ENCODE results near the gene WDR72.

Gene WDR72

GRCh38 chr15:53648934-53649333, 110.5 kb downstream of the WDR72 start:
- no peaks in the 10 kb centered on the region for H3K36me3 ChIP-seq (ENCODE audit: control insufficient read depth, insufficient read depth, low read length)
- peaks cover 4% of the 10 kb centered on the region; the same call in 1 of the 2 replicates for H3K4me1 ChIP-seq (ENCODE audit: control insufficient read depth, insufficient read depth, low read length)
- no peaks in the 10 kb centered on the region for H3K9me3 ChIP-seq (ENCODE audit: control insufficient read depth, insufficient read depth, low read length)
- no peak overlapping the region for H3K27ac ChIP-seq (ENCODE audit: low read depth, low read length)
- no peaks in the 10 kb centered on the region for H3K27me3 ChIP-seq (ENCODE audit: control insufficient read depth, insufficient read depth, low read length)
- H3K4me3 ChIP-seq (ENCODE audit: low read depth, low read length) = no peak overlapping the region
- no peak overlapping the region for H3K9ac ChIP-seq (ENCODE audit: low read depth, low read length)

GRCh38 chr15:53644660-53645059, 114.8 kb downstream of the WDR72 start:
- no peak overlapping the region for H3K27ac ChIP-seq (ENCODE audit: low read depth, low read length)
- H3K4me3 ChIP-seq (ENCODE audit: low read depth, low read length) = no peak overlapping the region
- H3K27me3 ChIP-seq (ENCODE audit: control insufficient read depth, insufficient read depth, low read length) = no peaks in the 10 kb centered on the region
- no peaks in the 10 kb centered on the region for H3K36me3 ChIP-seq (ENCODE audit: control insufficient read depth, insufficient read depth, low read length)
- H3K9ac ChIP-seq (ENCODE audit: low read depth, low read length) = no peak overlapping the region
- H3K9me3 ChIP-seq (ENCODE audit: control insufficient read depth, insufficient read depth, low read length) = no peaks in the 10 kb centered on the region
- peaks cover 4% of the 10 kb centered on the region; the same call in 1 of the 2 replicates for H3K4me1 ChIP-seq (ENCODE audit: control insufficient read depth, insufficient read depth, low read length)

- no peaks in the 10 kb centered on the region for H3K27me3 ChIP-seq (ENCODE audit: control insufficient read depth, insufficient read depth, low read length)
- no peak overlapping the region for H3K4me3 ChIP-seq (ENCODE audit: low read depth, low read length)
- H3K4me1 ChIP-seq (ENCODE audit: control insufficient read depth, insufficient read depth, low read length) = no peaks in the 10 kb centered on the region
- H3K27ac ChIP-seq (ENCODE audit: low read depth, low read length) = no peak overlapping the region
- H3K9ac ChIP-seq (ENCODE audit: low read depth, low read length) = no peak overlapping the region
- no peaks in the 10 kb centered on the region for H3K36me3 ChIP-seq (ENCODE audit: control insufficient read depth, insufficient read depth, low read length)
- H3K9me3 ChIP-seq (ENCODE audit: control insufficient read depth, insufficient read depth, low read length) = peaks cover 24% of the 10 kb centered on the region
Measured at GRCh38 chr15:53634517-53635106, 124.9 kb downstream of the WDR72 start.

GRCh38 chr15:53627279-53627678, 132.2 kb downstream of the WDR72 start:
- no peaks in the 10 kb centered on the region for H3K36me3 ChIP-seq (ENCODE audit: control insufficient read depth, insufficient read depth, low read length)
- H3K27ac ChIP-seq (ENCODE audit: low read depth, low read length) = no peak overlapping the region
- H3K27me3 ChIP-seq (ENCODE audit: control insufficient read depth, insufficient read depth, low read length) = no peaks in the 10 kb centered on the region
- H3K4me3 ChIP-seq (ENCODE audit: low read depth, low read length) = no peak overlapping the region
- H3K9me3 ChIP-seq (ENCODE audit: control insufficient read depth, insufficient read depth, low read length) = peaks cover 11% of the 10 kb centered on the region
- no peak overlapping the region for H3K9ac ChIP-seq (ENCODE audit: low read depth, low read length)
- peaks cover 26% of the 10 kb centered on the region for H3K4me1 ChIP-seq (ENCODE audit: control insufficient read depth, insufficient read depth, low read length)

- H3K27ac ChIP-seq (ENCODE audit: low read depth, low read length) = peak overlapping the region; percentile 87
- no peaks in the 10 kb centered on the region for H3K27me3 ChIP-seq (ENCODE audit: control insufficient read depth, insufficient read depth, low read length)
- peaks cover 26% of the 10 kb centered on the region for H3K4me1 ChIP-seq (ENCODE audit: control insufficient read depth, insufficient read depth, low read length)
- no peak overlapping the region for H3K4me3 ChIP-seq (ENCODE audit: low read depth, low read length)
- peak overlapping the region; percentile 15; the same call in 1 of the 2 replicates for H3K9ac ChIP-seq (ENCODE audit: low read depth, low read length)
- 0 out of 2 replicates have a peak, but pooled peaks cover under 1% of the 10 kb centered on the region for H3K9me3 ChIP-seq (ENCODE audit: control insufficient read depth, insufficient read depth, low read length)
- H3K36me3 ChIP-seq (ENCODE audit: control insufficient read depth, insufficient read depth, low read length) = no peaks in the 10 kb centered on the region
Measured at GRCh38 chr15:53625962-53626845, 133.3 kb downstream of the WDR72 start.

GRCh38 chr15:53625260-53625659, 134.2 kb downstream of the WDR72 start:
- Histone ChIP-seq H3K4me3 (ENCODE audit: low read depth, low read length) (peak overlapping the region; percentile 31), H3K9ac (ENCODE audit: low read depth, low read length) (no peak overlapping the region), H3K27ac (ENCODE audit: low read depth, low read length) (peak overlapping the region; percentile 87)

GRCh38 chr15:53618461-53618860, 141.0 kb downstream of the WDR72 start:
- H3K9me3 ChIP-seq (ENCODE audit: control insufficient read depth, insufficient read depth, low read length) = no peaks in the 10 kb centered on the region
- H3K27ac ChIP-seq (ENCODE audit: low read depth, low read length) = no peak overlapping the region
- no peaks in the 10 kb centered on the region for H3K36me3 ChIP-seq (ENCODE audit: control insufficient read depth, insufficient read depth, low read length)
- no peak overlapping the region for H3K9ac ChIP-seq (ENCODE audit: low read depth, low read length)
- peaks cover 15% of the 10 kb centered on the region for H3K4me1 ChIP-seq (ENCODE audit: control insufficient read depth, insufficient read depth, low read length)
- H3K27me3 ChIP-seq (ENCODE audit: control insufficient read depth, insufficient read depth, low read length) = no peaks in the 10 kb centered on the region
- H3K4me3 ChIP-seq (ENCODE audit: low read depth, low read length) = no peak overlapping the region

More at GRCh38 chr15:53625260-53625659, 134.2 kb downstream of the WDR72 start:
- H3K4me1 ChIP-seq (ENCODE audit: control insufficient read depth, insufficient read depth, low read length) = peaks cover 26% of the 10 kb centered on the region
- no peaks in the 10 kb centered on the region for H3K27me3 ChIP-seq (ENCODE audit: control insufficient read depth, insufficient read depth, low read length)
- no peaks in the 10 kb centered on the region for H3K9me3 ChIP-seq (ENCODE audit: control insufficient read depth, insufficient read depth, low read length)
- H3K36me3 ChIP-seq (ENCODE audit: control insufficient read depth, insufficient read depth, low read length) = no peaks in the 10 kb centered on the region

- Histone ChIP-seq H3K27ac (ENCODE audit: low read depth, low read length) (peak overlapping the region; percentile 9), H3K36me3 (ENCODE audit: control insufficient read depth, insufficient read depth, low read length) (no peaks in the 10 kb centered on the region), H3K27me3 (ENCODE audit: control insufficient read depth, insufficient read depth, low read length) (no peaks in the 10 kb centered on the region), H3K9ac (ENCODE audit: low read depth, low read length) (no peak overlapping the region), H3K9me3 (ENCODE audit: control insufficient read depth, insufficient read depth, low read length) (no peaks in the 10 kb centered on the region), H3K4me3 (ENCODE audit: low read depth, low read length) (no peak overlapping the region), H3K4me1 (ENCODE audit: control insufficient read depth, insufficient read depth, low read length) (no peaks in the 10 kb centered on the region)
Measured at GRCh38 chr15:53611145-53611920, 148.1 kb downstream of the WDR72 start.

- Histone ChIP-seq H3K9ac (ENCODE audit: low read depth, low read length) (no peak overlapping the region), H3K9me3 (ENCODE audit: control insufficient read depth, insufficient read depth, low read length) (no peaks in the 10 kb centered on the region), H3K36me3 (ENCODE audit: control insufficient read depth, insufficient read depth, low read length) (no peaks in the 10 kb centered on the region), H3K4me1 (ENCODE audit: control insufficient read depth, insufficient read depth, low read length) (peaks cover 16% of the 10 kb centered on the region), H3K27me3 (ENCODE audit: control insufficient read depth, insufficient read depth, low read length) (no peaks in the 10 kb centered on the region), H3K27ac (ENCODE audit: low read depth, low read length) (no peak overlapping the region), H3K4me3 (ENCODE audit: low read depth, low read length) (no peak overlapping the region)
Measured at GRCh38 chr15:53591041-53591440, 168.4 kb downstream of the WDR72 start.

- no peak overlapping the region for H3K4me3 ChIP-seq (ENCODE audit: low read depth, low read length)
- H3K27me3 ChIP-seq (ENCODE audit: control insufficient read depth, insufficient read depth, low read length) = no peaks in the 10 kb centered on the region
- H3K9ac ChIP-seq (ENCODE audit: low read depth, low read length) = no peak overlapping the region
- H3K9me3 ChIP-seq (ENCODE audit: control insufficient read depth, insufficient read depth, low read length) = no peaks in the 10 kb centered on the region
- H3K4me1 ChIP-seq (ENCODE audit: control insufficient read depth, insufficient read depth, low read length) = peaks cover 16% of the 10 kb centered on the region
- no peaks in the 10 kb centered on the region for H3K36me3 ChIP-seq (ENCODE audit: control insufficient read depth, insufficient read depth, low read length)
- H3K27ac ChIP-seq (ENCODE audit: low read depth, low read length) = no peak overlapping the region
Measured at GRCh38 chr15:53590380-53590779, 169.1 kb downstream of the WDR72 start.
